ENCODE data around the gene MED15.
"Not testable (repeated sequence)": the region's sequence is repeated elsewhere in the genome, so short reads cannot be mapped to it uniquely, and the experiment has no call there.

MED15 gene

GRCh38 chr22:20619045-20619892, 111.9 kb downstream of the MED15 start:
- DNase-seq (ENCODE audit: low read depth in 4 of 4, low spot score in 1 of 4): no peak

GRCh38 chr22:20619893-20620194, 112.4 kb downstream of the MED15 start:
- not testable (repeated sequence) for DNase-seq (ENCODE audit: low read depth in 4 of 4, low spot score in 1 of 4)

DNA sequence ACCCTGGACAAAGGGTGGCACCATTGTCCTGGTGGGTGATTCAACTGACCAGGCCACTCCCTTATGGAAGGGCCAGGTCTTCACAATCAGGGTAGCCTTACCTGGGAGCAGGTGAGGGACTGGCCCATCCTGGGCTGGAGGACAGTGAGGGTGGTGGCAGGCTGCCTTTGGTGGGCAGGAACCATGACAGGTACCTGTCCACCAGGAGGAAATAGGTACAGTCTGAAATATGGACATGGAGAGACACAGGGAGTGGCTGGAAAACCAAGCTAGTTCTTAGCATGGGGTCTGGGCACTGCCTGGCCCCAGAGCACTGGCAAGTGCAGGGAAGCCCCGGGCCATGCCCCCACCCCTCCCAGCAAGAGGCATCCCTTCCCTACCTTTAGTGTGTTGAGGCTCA, 113.8 kb downstream of the MED15 start:
- no peak for DNase-seq (ENCODE audit: low read depth in 4 of 4, low spot score in 1 of 4)

- no peak for DNase-seq (ENCODE audit: low read depth in 4 of 4, low spot score in 1 of 4)
These were observed 115.4 kb downstream of the MED15 start for GRCh38 chr22:20622650-20623339.

GRCh38 chr22:20624161-20624616, 116.8 kb downstream of the MED15 start:
- DNase-seq (ENCODE audit: low read depth in 4 of 4, low spot score in 1 of 4): peak in 2 of 4 experiments; percentile 21 to 58

- DNase-seq (ENCODE audit: low read depth in 4 of 4, low spot score in 1 of 4): no peak
These were observed 117.9 kb downstream of the MED15 start for GRCh38 chr22:20625270-20625669.

DNA sequence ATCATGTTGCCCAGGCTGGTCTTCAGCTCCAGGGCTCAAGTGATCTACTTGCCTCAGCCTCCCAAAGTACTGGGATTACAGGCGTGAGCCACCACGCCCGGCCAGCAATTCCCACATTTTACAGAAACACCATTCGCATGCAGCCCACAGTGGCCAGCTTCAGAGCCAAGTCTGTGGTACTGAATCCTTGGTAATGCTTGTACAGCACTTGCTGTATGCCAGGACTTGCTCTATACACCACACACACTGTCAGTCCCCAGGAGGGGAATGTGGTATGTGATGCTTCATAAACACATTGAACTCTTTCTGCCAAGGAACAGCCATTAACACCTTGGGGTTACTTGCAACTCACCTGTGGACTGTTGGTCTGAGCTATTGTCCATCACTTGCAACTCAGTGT, 119.4 kb downstream of the MED15 start:
- DNase-seq (ENCODE audit: low read depth in 4 of 4, low spot score in 1 of 4): no peak

GRCh38 chr22:20627432-20627831, 120.0 kb downstream of the MED15 start:
- no peak for DNase-seq (ENCODE audit: low read depth in 4 of 4, low spot score in 1 of 4)

- DNase-seq (ENCODE audit: low read depth in 4 of 4, low spot score in 1 of 4): no peak
These were observed 120.9 kb downstream of the MED15 start for GRCh38 chr22:20628081-20628939.

GRCh38 chr22:20629401-20629800, 122.0 kb downstream of the MED15 start:
- no peak for DNase-seq (ENCODE audit: low read depth in 4 of 4, low spot score in 1 of 4)

DNA sequence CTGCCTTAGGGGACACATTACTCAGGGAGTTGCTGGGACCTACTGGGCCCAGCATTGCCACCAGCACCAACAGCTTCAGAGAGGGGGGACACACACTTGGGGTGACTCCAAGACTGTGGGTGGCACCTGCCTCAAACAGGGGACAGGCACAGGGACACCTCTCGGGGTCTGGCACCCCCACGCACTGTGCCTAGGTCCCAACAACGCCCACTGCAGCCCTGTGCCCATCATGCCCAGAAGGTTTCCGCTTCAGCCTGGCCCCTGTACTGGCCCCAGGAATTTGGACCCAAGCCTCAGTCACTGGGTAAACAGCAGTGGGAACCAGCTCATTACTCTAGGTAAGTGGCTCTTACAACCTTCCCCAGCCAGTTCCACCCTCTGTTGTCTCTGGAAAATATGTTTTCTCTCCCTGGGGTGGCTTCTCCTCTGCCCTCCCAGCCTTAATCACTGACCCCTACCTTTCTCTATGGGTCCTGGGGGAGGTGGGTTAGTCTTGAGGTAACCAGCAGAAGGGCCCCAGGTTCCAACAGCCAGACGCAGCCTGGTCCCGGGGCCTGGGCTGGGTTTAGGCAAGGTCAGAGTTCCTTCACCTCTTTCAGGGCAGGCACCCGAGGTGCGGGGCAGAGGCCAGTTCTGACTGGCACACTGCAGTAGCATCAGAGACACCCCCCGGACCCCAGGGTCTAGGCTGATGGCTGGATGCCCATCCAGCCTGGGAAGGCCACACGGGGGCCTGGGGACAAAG, 123.6 kb downstream of the MED15 start:
- DNase-seq (ENCODE audit: low read depth in 4 of 4, low spot score in 1 of 4): no peak

DNA sequence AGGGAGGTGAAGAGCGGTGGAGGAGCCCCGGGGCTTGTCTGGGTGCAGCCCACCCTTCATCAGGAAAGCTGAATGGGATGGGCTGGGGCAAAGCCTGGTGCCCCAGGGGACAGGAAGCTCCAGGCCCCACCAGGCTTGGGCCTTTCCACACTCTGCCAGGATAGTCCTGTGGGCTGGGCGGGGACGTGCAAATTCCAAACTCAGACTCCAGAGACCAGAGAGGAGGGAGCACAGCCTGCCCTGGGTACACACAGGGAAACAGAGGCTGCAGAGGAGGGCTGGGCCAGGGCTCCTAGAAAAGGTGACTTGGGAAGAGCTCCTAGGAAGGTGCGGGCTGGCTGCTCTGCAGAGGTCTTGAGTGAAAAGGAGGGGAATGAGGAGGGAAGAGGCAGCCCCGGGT, 124.7 kb downstream of the MED15 start:
- DNase-seq (ENCODE audit: low read depth in 4 of 4, low spot score in 1 of 4): no peak

- DNase-seq (ENCODE audit: low read depth in 4 of 4, low spot score in 1 of 4): no peak
These were observed 125.1 kb downstream of the MED15 start for GRCh38 chr22:20632518-20632917.

GRCh38 chr22:20634560-20635226, 127.3 kb downstream of the MED15 start:
- no peak for DNase-seq (ENCODE audit: low read depth in 4 of 4, low spot score in 1 of 4)

- no peak for DNase-seq (ENCODE audit: low read depth in 4 of 4, low spot score in 1 of 4)
These were observed 127.8 kb downstream of the MED15 start for GRCh38 chr22:20635227-20635591.

DNA sequence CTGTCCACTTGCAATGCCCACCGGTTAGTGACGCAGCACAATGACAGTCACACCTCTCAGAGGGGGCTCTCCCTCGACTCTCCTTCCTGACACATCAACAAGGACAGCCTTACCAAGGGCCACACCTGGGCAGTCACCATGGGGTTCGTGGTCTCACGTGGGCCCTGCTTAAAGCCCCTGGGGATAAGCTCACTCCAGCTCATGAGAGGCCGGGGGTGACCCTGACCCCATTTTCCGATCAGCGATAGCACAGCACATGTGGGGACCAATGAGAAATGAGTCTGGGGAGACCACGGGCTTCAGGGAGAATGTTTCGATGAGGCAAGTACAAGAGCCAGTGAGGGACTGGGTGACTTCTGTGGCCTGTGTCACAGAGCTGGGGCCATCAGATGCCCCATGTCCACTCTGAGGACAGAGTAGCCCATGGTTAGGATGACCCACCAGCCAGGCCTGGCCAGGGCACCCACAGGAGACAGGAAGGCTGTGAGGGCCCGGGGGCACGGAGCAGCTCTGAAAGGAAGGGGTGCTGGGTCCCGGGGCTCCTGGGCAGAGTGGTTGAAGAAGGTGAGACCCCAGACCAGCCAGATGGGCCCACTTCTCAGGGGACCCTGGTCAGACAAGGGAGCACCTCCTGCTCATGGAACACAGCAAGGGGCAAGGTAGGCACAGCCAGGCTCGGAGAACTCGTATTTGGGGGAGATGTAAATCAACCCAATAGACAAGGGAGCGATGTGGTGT, 128.8 kb downstream of the MED15 start:
- DNase-seq (ENCODE audit: low read depth in 4 of 4, low spot score in 1 of 4): no peak

DNA sequence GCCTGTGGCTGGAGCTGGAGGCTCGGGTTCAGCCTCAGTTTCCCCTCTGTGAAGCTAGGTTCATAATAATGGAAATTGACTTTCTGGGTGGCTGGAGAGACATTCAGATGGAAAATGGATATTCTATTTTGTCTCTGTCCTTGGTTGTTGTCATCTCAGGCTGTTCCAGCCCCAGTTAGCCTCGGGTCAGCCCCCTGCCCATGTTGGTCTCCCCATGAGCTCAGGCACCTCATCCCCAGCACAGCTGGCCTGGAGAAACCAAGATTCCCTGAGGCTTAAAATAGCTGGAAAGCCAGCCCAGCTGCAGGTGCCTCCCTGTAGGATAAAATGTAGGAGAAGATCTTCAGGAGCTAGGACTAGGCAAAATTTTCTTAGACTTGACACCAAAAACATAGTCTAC, 129.5 kb downstream of the MED15 start:
- no peak for DNase-seq (ENCODE audit: low read depth in 4 of 4, low spot score in 1 of 4)

Data from stimulated activated CD4-positive, alpha-beta T cell treated with anti-CD3 and anti-CD28 coated beads, Interleukin-1b, Interleukin-23, amount 100 ng/mL, for 24 hours (primary cell).